Common myeloid progenitor, CD34-positive (primary cell): ENCODE measurements around the gene EEFSEC.
A peak's percentile ranks its signal among the peaks of the same experiment; 100 is the strongest.

Source experiments
- CTCF ChIA-PET: fragments of 350-600 bp; sonication (Branson Sonifier 250); formaldehyde crosslinking; loops from one replicate; lab custom pipeline; 2021; ENCODE audit warnings: antibody characterized with exemption; lab: Charles Lee
- POLR2A ChIA-PET: fragments of 350-600 bp; sonication (Branson Sonifier 250); formaldehyde crosslinking; loops from one replicate; lab custom pipeline; 2021; ENCODE audit warnings: antibody characterized with exemption; lab: Charles Lee
- DNase-seq, 3 donors: peaks; one replicate each; pipeline versions ENCODE4 v3.0.0 to v3.0.0-alpha.2; 2013
- H3K27ac ChIP-seq, 2 experiments: 1 replicate in 1 of 2; 2 replicates in 1 of 2; pipeline ENCODE4 v1.7.0; 2013; ENCODE audit warnings: inconsistent platforms in 2 of 2, low read length in 2 of 2, mild to moderate bottlenecking in 2 of 2, low read depth in 1 of 2, moderate library complexity in 1 of 2; ENCODE audit not compliant: severe bottlenecking in 2 of 2, insufficient read depth in 1 of 2, poor library complexity in 1 of 2
- H3K27me3 ChIP-seq, 5 experiments: replicated peaks in 2 of 5; 1 replicate in 3 of 5; 2 replicates in 2 of 5; pipeline versions ENCODE4 v1.6.1 to v1.7.0; 2013; ENCODE audit warnings: low read length in 4 of 5, mild to moderate bottlenecking in 2 of 5, moderate library complexity in 2 of 5, inconsistent platforms in 1 of 5; ENCODE audit not compliant: insufficient read depth in 5 of 5, control insufficient read depth in 4 of 5
- H3K36me3 ChIP-seq, 4 experiments: 1 replicate in 2 of 4; 2 replicates in 2 of 4; pipeline versions ENCODE4 v1.6.1 to v1.7.0; 2013; ENCODE audit warnings: low read length in 3 of 4, control low read depth in 1 of 4, mild to moderate bottlenecking in 1 of 4; ENCODE audit not compliant: control insufficient read depth in 4 of 4, insufficient read depth in 4 of 4
- H3K4me1 ChIP-seq, 4 experiments: 1 replicate in 3 of 4; 2 replicates in 1 of 4; pipeline versions ENCODE4 v1.6.1 to v1.7.1; 2013; ENCODE audit warnings: low read length in 3 of 4, mild to moderate bottlenecking in 3 of 4, control low read depth in 1 of 4, inconsistent platforms in 1 of 4, moderate library complexity in 1 of 4; ENCODE audit not compliant: control insufficient read depth in 4 of 4, insufficient read depth in 4 of 4; ENCODE audit errors: control extremely low read depth in 1 of 4
- H3K4me3 ChIP-seq, 7 experiments: 1 replicate in 4 of 7; 2 replicates in 3 of 7; pipeline versions ENCODE4 v1.5.1 to v1.7.0; 2013; ENCODE audit warnings: mild to moderate bottlenecking in 7 of 7, low read length in 6 of 7, moderate library complexity in 6 of 7, inconsistent platforms in 2 of 7, low read depth in 2 of 7, control low read depth in 1 of 7; ENCODE audit not compliant: insufficient read depth in 4 of 7, control insufficient read depth in 1 of 7; ENCODE audit errors: extremely low read depth in 1 of 7
- H3K9me3 ChIP-seq, 5 experiments: 1 replicate in 4 of 5; 2 replicates in 1 of 5; pipeline versions ENCODE4 v1.6.1 to v1.7.1; 2013; ENCODE audit warnings: low read length in 4 of 5, mild to moderate bottlenecking in 2 of 5, inconsistent platforms in 1 of 5, low read depth in 1 of 5, moderate library complexity in 1 of 5; ENCODE audit not compliant: control insufficient read depth in 4 of 5, insufficient read depth in 2 of 5; ENCODE audit errors: control extremely low read depth in 1 of 5
- WGBS: methylation state at CpG from one replicate; pipeline ENCODE4 v1.1.5; 2013; ENCODE audit not compliant: insufficient coverage; 5-methylcytosine and 5-hydroxymethylcytosine counted together

The EEFSEC gene

DNA sequence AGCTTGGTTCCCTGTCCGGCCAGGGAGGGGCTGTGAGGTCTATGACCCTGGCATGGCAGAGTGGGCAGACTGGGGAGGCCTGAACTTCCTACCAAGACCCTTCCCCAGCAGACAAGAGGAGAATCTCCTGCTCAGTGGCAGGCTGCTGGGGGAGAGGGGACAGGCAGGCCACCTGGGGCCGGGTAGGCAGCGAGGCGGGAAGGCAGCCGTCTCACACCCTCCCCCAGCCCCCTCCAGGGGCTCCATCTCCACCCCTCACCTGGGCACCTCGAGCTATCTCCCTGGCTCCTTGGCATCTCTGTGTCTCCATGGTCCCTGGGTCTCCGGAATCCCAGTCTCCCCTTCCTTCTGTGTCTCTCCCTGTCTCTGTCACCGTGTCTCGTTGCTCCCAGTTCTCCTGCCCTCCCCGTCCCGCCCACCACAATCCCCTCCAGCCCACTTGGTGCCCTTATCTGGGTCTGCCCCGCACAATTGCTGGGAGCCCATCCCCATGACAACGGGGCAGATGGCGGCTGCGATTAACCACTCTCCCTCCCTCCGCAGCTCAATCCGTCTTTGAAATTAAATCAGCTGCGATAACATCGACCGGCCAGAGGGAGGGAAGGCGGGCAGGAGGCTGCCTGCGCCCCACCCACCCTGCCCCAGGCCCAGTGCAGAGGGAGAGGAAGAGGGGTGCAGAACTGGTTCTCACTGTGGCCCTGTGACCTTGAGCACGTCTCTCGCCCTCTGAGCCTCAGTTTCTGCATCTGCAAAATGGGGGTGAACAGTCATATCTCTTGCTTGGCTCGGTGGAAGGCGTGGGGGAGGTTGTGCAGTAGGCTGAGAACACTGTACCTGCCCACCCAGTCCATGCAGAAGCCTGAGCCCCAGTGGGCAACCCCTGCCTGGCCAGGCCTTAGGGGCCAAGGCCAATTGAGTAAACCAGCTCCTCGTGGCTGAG is 303.8 kb downstream of the EEFSEC start:
- Histone ChIP-seq H3K36me3 (no peaks in the 10 kb centered on the region), H3K4me3 (no peak overlapping the region), H3K27me3 (peaks cover 0 to 15% (median 10%) of the 10 kb centered on the region in 5 experiments), H3K4me1 (peaks cover 0 to 28% (median 13%) of the 10 kb centered on the region in 4 experiments), H3K27ac (no peak overlapping the region), H3K9me3 (no peaks in the 10 kb centered on the region)
- WGBS, result 58% methylated on average over 14 of the region's 27 CpGs
- ChIA-PET POLR2A (interaction anchor here (0.6 kb wide), 1 partner anchor 135 kb away, joined by 5 read pairs; no protein-coding TSS in a partner anchor), CTCF (interaction anchor here (1.0 to 1.8 kb wide), 4 partner anchors 19 to 38 kb away, joined by 3 to 6 read pairs (median 4); no protein-coding TSS in a partner anchor)
- peak; percentile 65 to 89 (median 84) for DNase-seq

DNA sequence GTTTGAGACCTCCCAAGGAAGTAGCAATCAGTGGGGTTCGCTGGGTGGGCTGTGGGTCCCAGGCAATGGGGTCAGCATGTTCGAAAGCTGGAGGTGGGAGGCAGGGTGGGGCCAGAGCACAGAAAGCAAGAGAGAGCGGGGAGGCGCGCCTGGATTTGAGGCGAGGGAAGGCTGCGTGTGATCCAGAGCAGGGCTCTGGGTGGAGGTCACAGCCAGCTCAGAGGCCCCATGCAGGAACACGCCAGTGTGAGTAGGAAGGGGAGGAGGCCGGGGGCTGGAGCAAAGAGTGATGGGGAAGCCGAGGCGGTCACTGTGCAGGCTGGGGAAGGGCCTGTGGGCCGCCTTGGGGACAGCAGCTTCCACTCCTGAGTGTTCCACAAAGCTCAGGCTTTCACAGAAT is 304.7 kb downstream of the EEFSEC start:
- H3K4me1 ChIP-seq, result peaks cover 0 to 24% (median 11%) of the 10 kb centered on the region in 4 experiments
- no peak overlapping the region for H3K27ac ChIP-seq
- no peaks in the 10 kb centered on the region for H3K36me3 ChIP-seq
- ChIA-PET CTCF (interaction anchor here (1.0 to 1.8 kb wide), 5 partner anchors 12 to 37 kb away, joined by 3 to 6 read pairs (median 4); no protein-coding TSS in a partner anchor), POLR2A (no interaction called here)
- no peaks in the 10 kb centered on the region for H3K9me3 ChIP-seq
- no peak overlapping the region for H3K4me3 ChIP-seq
- 98% methylated on average over 9 of the region's 12 CpGs for WGBS
- no peak for DNase-seq
- H3K27me3 ChIP-seq, result peaks cover 0 to 15% (median 5%) of the 10 kb centered on the region in 5 experiments
